ENCODE data around the gene MYL12A.

Gene MYL12A

GRCh38 chr18:3297025-3297984 lies 49.7 kb downstream of the MYL12A start:
- Histone ChIP-seq H3K4me3 (ENCODE audit: low read depth, low read length) (peak overlapping the region; percentile 86), H3K27ac (peak overlapping the region; percentile 26), H3K36me3 (replicated peaks) (no peaks in the 10 kb centered on the region), H3K27me3 (replicated peaks) (no peaks in the 10 kb centered on the region)
- peak; percentile 96 for DNase-seq
- in situ Hi-C loops (cut with HindIII; ENCODE audit: low pct_ligation_motif_present, low sequenced_read_pairs), result loop anchor here (25.0 kb wide), 1 partner anchor 365 kb away; no protein-coding TSS in a partner anchor
- peak; percentile 82 for TF ChIP-seq CTCF (IDR thresholded peaks at IDR 0.05; ENCODE audit: low read depth, low read length, missing control alignments)

- Histone ChIP-seq H3K36me3 (replicated peaks) (no peaks in the 10 kb centered on the region), H3K27ac (peak overlapping the region; percentile 91), H3K4me3 (ENCODE audit: low read depth, low read length) (no peak overlapping the region), H3K27me3 (replicated peaks) (no peaks in the 10 kb centered on the region)
- in situ Hi-C loops (cut with HindIII; ENCODE audit: low pct_ligation_motif_present, low sequenced_read_pairs), result no loop called here
- no peak for TF ChIP-seq CTCF (IDR thresholded peaks at IDR 0.05; ENCODE audit: low read depth, low read length, missing control alignments)
- DNase-seq, result no peak
Observed at GRCh38 chr18:3304832-3305231, 57.2 kb downstream of the MYL12A start.

GRCh38 chr18:3305354-3305762 lies 57.8 kb downstream of the MYL12A start:
- TF ChIP-seq CTCF (IDR thresholded peaks at IDR 0.05; ENCODE audit: low read depth, low read length, missing control alignments), result no peak
- Histone ChIP-seq H3K27me3 (replicated peaks) (no peaks in the 10 kb centered on the region), H3K27ac (peak overlapping the region; percentile 91), H3K4me3 (ENCODE audit: low read depth, low read length) (no peak overlapping the region), H3K36me3 (replicated peaks) (no peaks in the 10 kb centered on the region)
- in situ Hi-C loops (cut with HindIII; ENCODE audit: low pct_ligation_motif_present, low sequenced_read_pairs), result no loop called here
- peak; percentile 98 for DNase-seq
